K562 (cell line): Measurements from ENCODE around the gene NR2C2AP. TPM values are rescaled to one million over a fixed set of nuclear protein-coding genes. Genes with fewer than 3 reads are reported as not detected.
A peak's percentile ranks its signal among the peaks of the same experiment; 100 is the strongest.

Experiments used
- ATAC-seq: fragments of 200-7000 bp; cut with Tn5 transposase; 3 replicates; pipeline ENCODE4 v1.9.1; 2020; ENCODE audit warnings: moderate library complexity
- BruUV-seq: library from RNA; stranded (reverse); fragments of 400-500 nt; replicated peaks from 2 replicates; lab custom pipeline; 2021; lab: Mats Ljungman, UMichigan
- CTCF ChIA-PET: fragments of 300-600 bp; formaldehyde crosslinking; extraction: SDS; loops from one replicate; lab custom pipeline; 2021; ENCODE audit warnings: low intra/inter-chr PET ratio; lab: Yijun Ruan, JAX
- POLR2A ChIA-PET: fragments of 300-600, 350-650 bp; sonication (Branson Sonifier 250); formaldehyde crosslinking; extraction: SDS; loops from one replicate; lab custom pipeline; 2021; ENCODE audit warnings: antibody characterized with exemption, inconsistent platforms; lab: Yijun Ruan, JAX
- DNase-seq, 4 experiments: peaks; one replicate each; pipeline versions ENCODE4 v3.0.0 to v3.0.0-alpha.2; 2011 to 2018; ENCODE audit warnings: low spot score in 3 of 4, mixed read lengths in 3 of 4; ENCODE audit errors: extremely low read depth in 1 of 4
- FAIRE-seq: peaks from 2 replicates; lab custom pipeline; 2011; peaks lifted over from hg19 to GRCh38; lab: Jason Lieb, UNC
- H2AFZ ChIP-seq: 2 replicates; pipeline ENCODE4 v1.6.0; 2011; ENCODE audit warnings: low read depth, low read length, control low read depth, inconsistent platforms
- H3K27ac ChIP-seq: fragments of 200-600 bp; 3 replicates; pipeline ENCODE4 v1.8.0; 2011; ENCODE audit warnings: low read depth, mild to moderate bottlenecking, control low read depth, inconsistent platforms, low read length, moderate library complexity, mixed read lengths; ENCODE audit errors: extremely low read depth
- H3K27me3 ChIP-seq, 2 experiments: fragments of 300-600 bp in 1 of 2; 2 replicates in 1 of 2; 3 replicates in 1 of 2; pipeline versions ENCODE4 v1.6.0 to v1.8.0; 2011; ENCODE audit warnings: inconsistent platforms in 2 of 2, low read length in 2 of 2, mild to moderate bottlenecking in 1 of 2, mixed read lengths in 1 of 2, moderate library complexity in 1 of 2; ENCODE audit not compliant: control insufficient read depth in 2 of 2, insufficient read depth in 2 of 2
- H3K36me3 ChIP-seq: fragments of 300-600 bp; 3 replicates; pipeline ENCODE4 v1.8.0; 2011; ENCODE audit warnings: mild to moderate bottlenecking, low read length, inconsistent platforms; ENCODE audit not compliant: control insufficient read depth, insufficient read depth
- H3K4me1 ChIP-seq, 2 experiments: fragments of 200-600 bp in 1 of 2; replicated peaks in 1 of 2; 2 replicates in 1 of 2; 3 replicates in 1 of 2; pipeline versions ENCODE4 v1.5.1 to v1.8.0; 2011; ENCODE audit warnings: inconsistent platforms in 2 of 2, low read length in 2 of 2, mild to moderate bottlenecking in 1 of 2, mixed read lengths in 1 of 2, moderate library complexity in 1 of 2; ENCODE audit not compliant: control insufficient read depth in 2 of 2, insufficient read depth in 2 of 2
- H3K4me2 ChIP-seq: 2 replicates; pipeline ENCODE4 v1.6.1; 2011; ENCODE audit warnings: low read length, control low read depth, inconsistent platforms, mixed read lengths; ENCODE audit not compliant: insufficient read depth
- H3K4me3 ChIP-seq: fragments of 200-600 bp; sonication (generic), shearing (Covaris generic); 2 replicates; pipeline ENCODE4 v1.5.1; 2016; ENCODE audit warnings: control low read depth, inconsistent platforms
- H3K79me2 ChIP-seq: fragments of 200-600 bp; 3 replicates; pipeline ENCODE4 v1.8.0; 2011; ENCODE audit warnings: low read length, inconsistent platforms; ENCODE audit not compliant: control insufficient read depth, insufficient read depth
- H3K9ac ChIP-seq, 2 experiments: 2 replicates each; pipeline versions ENCODE4 v1.6.0 to v1.6.1; 2011; ENCODE audit warnings: low read depth in 2 of 2, low read length in 2 of 2, control low read depth in 1 of 2, inconsistent platforms in 1 of 2, mild to moderate bottlenecking in 1 of 2, mixed read lengths in 1 of 2; ENCODE audit not compliant: insufficient read depth in 1 of 2
- H3K9me1 ChIP-seq: one replicate; pipeline ENCODE4 v1.6.0; 2011; ENCODE audit warnings: inconsistent platforms, mild to moderate bottlenecking, low read length, moderate library complexity; ENCODE audit not compliant: control insufficient read depth, insufficient read depth
- H3K9me3 ChIP-seq: replicated peaks from 2 replicates; pipeline ENCODE4 v1.5.1; 2011; ENCODE audit warnings: low read depth, low read length, inconsistent platforms; ENCODE audit not compliant: control insufficient read depth, insufficient read depth
- H4K20me1 ChIP-seq: replicated peaks from 2 replicates; pipeline ENCODE4 v1.6.1; 2011; ENCODE audit warnings: low read length, inconsistent platforms, mixed read lengths; ENCODE audit not compliant: control insufficient read depth, insufficient read depth
- FOXA1 ChIP-seq: fragments of 450-650 bp; IDR thresholded peaks from 2 replicates; pipeline ENCODE4 v1.6.1; 2016; ENCODE audit warnings: mild to moderate bottlenecking, borderline replicate concordance
- FOXJ3 ChIP-seq: sonication (generic); formaldehyde crosslinking; IDR thresholded peaks from 2 replicates; pipeline ENCODE4 v1.4.0; 2020; ENCODE audit warnings: mild to moderate bottlenecking, missing genetic modification reagents
- MXI1 ChIP-seq: IDR thresholded peaks from 2 replicates; pipeline ENCODE4 v1.6.1; 2011; ENCODE audit warnings: low read depth, mild to moderate bottlenecking, improper control_type of control experiment, low read length
- POLR2G ChIP-seq: fragments of 200-400 bp; formaldehyde crosslinking; IDR thresholded peaks from 2 replicates; pipeline ENCODE4 v1.6.1; 2017; ENCODE audit warnings: low read depth, mild to moderate bottlenecking, antibody characterized with exemption, low read length, moderate library complexity
- SMARCE1 ChIP-seq: fragments of 450-650 bp; IDR thresholded peaks from 2 replicates; pipeline ENCODE4 v1.7.1; 2016; ENCODE audit warnings: mild to moderate bottlenecking
- ZNF146 ChIP-seq: IDR thresholded peaks from one replicate; pipeline ENCODE4 v1.6.1; 2018; ENCODE audit warnings: missing compliant biosample characterization; ENCODE audit not compliant: unreplicated experiment
- ZNF764 ChIP-seq: fragments of 250-450 bp; sonication (Bioruptor Pico); IDR thresholded peaks from 2 replicates; pipeline ENCODE4 v1.4.0; 2020; ENCODE audit warnings: low read depth, mild to moderate bottlenecking, moderate library complexity
- WGBS: fragments of 100-300 bp; shearing (Covaris generic); methylation state at CpG from one replicate; pipeline ENCODE4 v1.1.6; 2016; ENCODE audit warnings: low coverage, mixed read lengths; ENCODE audit not compliant: insufficient coverage; ENCODE audit errors: missing lambda C conversion rate; 5-methylcytosine and 5-hydroxymethylcytosine counted together
- in situ Hi-C: fragments of 300-500 bp; cut with MboI; formaldehyde crosslinking; loops from 4 replicates; pipeline ENCODE4 v1.15.0; 2018; ENCODE audit warnings: inconsistent platforms, mixed read lengths
- intact Hi-C: fragments of 100-400 bp; cut with micrococcal nuclease; formaldehyde crosslinking; loops from 2 replicates; pipeline ENCODE4 v1.14.2; 2022
- polyA plus RNA-seq, 8 experiments: library from polyadenylated mRNA; depleted of rRNA in 4 of 8; stranded (reverse) in 5 of 8; unstranded in 3 of 8; fragments of >200 nt; fragmentation: Nextera tagmentation in 2 of 8; fragmentation: Illumina TruSeq in 1 of 8; extraction: Ambion mirVana in 2 of 8; extraction: Trizol in 1 of 8; gene quantifications; 2 replicates each; pipeline versions ENCODE4 v1.2.1 to v1.2.3, GENCODE V29; 2011 to 2014; ENCODE audit warnings: inconsistent platforms in 1 of 8, missing spikeins in 1 of 8
- total RNA-seq, 7 experiments: library from RNA; depleted of rRNA in 6 of 7; stranded (reverse); fragments of >200 nt in 6 of 7; fragmentation: Illumina TruSeq in 2 of 7; extraction: Trizol in 2 of 7; gene quantifications; 2 replicates each; pipeline versions ENCODE4 v1.2.1 to v1.2.3, GENCODE V29; 2011 to 2021; ENCODE audit warnings: low replicate concordance in 1 of 7
- TF ChIP-seq, protein P1 (sequence below): sonication (generic); formaldehyde crosslinking; IDR thresholded peaks from 2 replicates; pipeline ENCODE4 v1.8.0; 2022; ENCODE audit warnings: mild to moderate bottlenecking, missing genetic modification reagents
- TF ChIP-seq, protein P2 (sequence below): fragments of 150-350 bp; conservative IDR thresholded peaks from 2 replicates; pipeline ENCODE4 v1.6.1; 2014; ENCODE audit warnings: low read length
- TF ChIP-seq, protein P3 (sequence below): fragments of 450-650 bp; conservative IDR thresholded peaks from 2 replicates; pipeline ENCODE4 v1.6.1; 2016; ENCODE audit warnings: missing genetic modification characterization, low read depth, mild to moderate bottlenecking, missing compliant biosample characterization, moderate library complexity
- TF ChIP-seq, protein P4 (sequence below), 2 experiments: IDR thresholded peaks in 1 of 2; conservative IDR thresholded peaks in 1 of 2; 2 replicates each; pipeline ENCODE4 v1.6.1; 2016; ENCODE audit warnings: low read depth in 2 of 2, mild to moderate bottlenecking in 1 of 2, missing compliant biosample characterization in 1 of 2, missing genetic modification characterization in 1 of 2, moderate library complexity in 1 of 2

The NR2C2AP gene
- total and polyA plus RNA-seq, 9 of the 15 experiments (the other 6 are each of a cell fraction or from before 2014, with no cell fraction given): 23.7 to 77.4 (median 32.4) TPM

DNA sequence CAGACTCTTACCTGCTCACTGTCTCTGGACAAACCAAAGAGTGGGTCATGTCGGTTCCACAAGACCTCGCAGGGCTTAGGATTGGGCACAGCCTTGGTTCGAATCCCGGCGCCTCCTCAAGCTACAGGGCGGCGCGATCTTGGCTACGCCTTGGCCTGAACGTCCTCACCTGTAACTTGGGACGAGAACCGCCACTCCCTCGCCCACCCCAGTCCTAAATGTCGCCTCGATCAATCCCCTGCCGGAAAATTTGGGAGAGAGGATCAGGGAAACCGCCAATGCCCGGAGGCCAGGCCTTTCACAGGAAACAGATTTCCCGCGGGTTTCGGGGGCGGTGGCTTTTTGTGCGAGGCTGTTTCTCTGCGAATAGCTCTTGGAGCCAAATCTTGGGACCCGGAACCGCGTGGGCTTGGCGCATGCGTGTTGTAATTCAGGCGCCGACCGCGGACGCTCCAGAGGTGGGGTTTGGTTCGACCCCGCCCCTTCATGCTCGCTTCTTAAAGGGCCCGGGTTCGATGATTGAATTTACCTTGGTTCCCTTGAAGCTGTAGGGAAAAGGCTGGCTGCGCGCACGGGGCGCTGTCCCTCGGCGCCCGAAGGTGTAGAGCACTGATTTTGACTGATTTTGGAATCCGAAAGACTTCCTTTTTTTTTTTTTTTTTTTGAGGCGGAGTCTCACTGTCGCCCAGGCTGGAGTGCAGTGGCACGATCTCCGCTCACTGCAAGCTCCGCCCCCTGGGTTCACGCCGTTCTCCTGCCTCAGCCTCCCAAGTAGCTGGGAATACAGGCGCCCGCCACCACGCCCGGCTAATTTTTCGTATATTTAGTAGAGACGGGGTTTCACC is at the start of gene NR2C2AP (continued):
- TF ChIP-seq MXI1: peak; percentile 75; the same call in 1 of the 2 replicates
- 0 out of 2 replicates have a peak, but pooled peaks have one; percentile 53 for TF ChIP-seq ZNF764 (CRISPR knock-in tag)
- TF ChIP-seq, protein P1, sequence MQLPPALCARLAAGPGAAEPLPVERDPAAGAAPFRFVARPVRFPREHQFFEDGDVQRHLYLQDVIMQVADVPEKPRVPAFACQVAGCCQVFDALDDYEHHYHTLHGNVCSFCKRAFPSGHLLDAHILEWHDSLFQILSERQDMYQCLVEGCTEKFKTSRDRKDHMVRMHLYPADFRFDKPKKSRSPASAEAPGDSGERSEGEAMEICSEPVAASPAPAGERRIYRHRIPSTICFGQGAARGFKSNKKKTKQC (CRISPR knock-in tag): 0 out of 2 replicates have a peak, but pooled peaks have one; percentile 45

DNA sequence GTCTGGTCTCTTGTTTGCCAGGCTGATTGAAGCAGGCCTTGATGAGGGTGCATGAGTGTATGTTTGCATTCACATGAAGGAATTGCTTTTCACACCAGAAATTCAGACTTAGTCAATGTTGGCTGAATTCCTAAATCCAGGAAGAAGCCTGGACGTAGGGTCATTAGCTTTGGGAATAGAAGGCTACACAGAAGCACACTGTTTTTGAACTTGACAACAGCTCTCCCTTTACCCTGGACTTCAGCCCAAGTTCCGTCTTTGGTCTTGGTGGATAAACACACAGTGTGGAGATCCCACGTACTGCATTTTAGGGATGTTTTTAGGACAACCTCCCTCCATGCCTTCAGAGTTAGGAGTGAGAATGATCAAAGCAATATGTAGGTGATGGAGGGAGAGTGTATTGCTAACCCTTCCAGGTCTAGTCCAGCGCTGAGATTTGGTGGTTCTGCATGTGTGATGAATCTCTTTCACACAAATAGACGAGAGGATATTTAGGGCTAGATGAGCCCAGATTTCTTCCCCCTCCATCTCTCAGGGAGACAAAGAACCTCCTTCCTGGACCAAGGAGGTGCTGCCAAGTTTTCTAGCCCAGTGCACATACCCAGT is 47.1 kb upstream of the NR2C2AP start:
- Histone ChIP-seq H3K4me2 (no peak overlapping the region), H3K4me3 (no peak overlapping the region), H3K4me1 (no peaks in the 10 kb centered on the region), H3K27ac (no peak overlapping the region), H3K36me3 (no peaks in the 10 kb centered on the region), H3K79me2 (no peaks in the 10 kb centered on the region), H3K9me3 (no peaks in the 10 kb centered on the region), H4K20me1 (no peaks in the 10 kb centered on the region), H3K27me3 (peaks cover 43 to 75% of the 10 kb centered on the region in 2 experiments), H3K9ac (no peak overlapping the region), H3K9me1 (no peaks in the 10 kb centered on the region), H2AFZ (no peak overlapping the region)
- ChIA-PET POLR2A (interaction anchor here (1.0 to 1.2 kb wide), 2 partner anchors 22 to 25 kb away, joined by 4 to 6 read pairs; no protein-coding TSS in a partner anchor), CTCF (no interaction called here)
- no peak for FAIRE-seq
- DNase-seq: no peak
- BruUV-seq: no TSS peak
- in situ Hi-C loops: no loop called here
- WGBS: 0% methylated on average over 5 of the region's 5 CpGs
- intact Hi-C loops: no loop called here
- ATAC-seq: no peak
- TF ChIP-seq POLR2G (no peak), FOXJ3 (no peak), FOXA1 (no peak), ZNF146 (CRISPR knock-in tag) (no peak), SMARCE1 (no peak)
- TF ChIP-seq, protein P2, sequence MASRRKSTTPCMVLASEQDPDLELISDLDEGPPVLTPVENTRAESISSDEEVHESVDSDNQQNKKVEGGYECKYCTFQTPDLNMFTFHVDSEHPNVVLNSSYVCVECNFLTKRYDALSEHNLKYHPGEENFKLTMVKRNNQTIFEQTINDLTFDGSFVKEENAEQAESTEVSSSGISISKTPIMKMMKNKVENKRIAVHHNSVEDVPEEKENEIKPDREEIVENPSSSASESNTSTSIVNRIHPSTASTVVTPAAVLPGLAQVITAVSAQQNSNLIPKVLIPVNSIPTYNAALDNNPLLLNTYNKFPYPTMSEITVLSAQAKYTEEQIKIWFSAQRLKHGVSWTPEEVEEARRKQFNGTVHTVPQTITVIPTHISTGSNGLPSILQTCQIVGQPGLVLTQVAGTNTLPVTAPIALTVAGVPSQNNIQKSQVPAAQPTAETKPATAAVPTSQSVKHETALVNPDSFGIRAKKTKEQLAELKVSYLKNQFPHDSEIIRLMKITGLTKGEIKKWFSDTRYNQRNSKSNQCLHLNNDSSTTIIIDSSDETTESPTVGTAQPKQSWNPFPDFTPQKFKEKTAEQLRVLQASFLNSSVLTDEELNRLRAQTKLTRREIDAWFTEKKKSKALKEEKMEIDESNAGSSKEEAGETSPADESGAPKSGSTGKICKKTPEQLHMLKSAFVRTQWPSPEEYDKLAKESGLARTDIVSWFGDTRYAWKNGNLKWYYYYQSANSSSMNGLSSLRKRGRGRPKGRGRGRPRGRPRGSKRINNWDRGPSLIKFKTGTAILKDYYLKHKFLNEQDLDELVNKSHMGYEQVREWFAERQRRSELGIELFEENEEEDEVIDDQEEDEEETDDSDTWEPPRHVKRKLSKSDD: no peak
- TF ChIP-seq, protein P3, sequence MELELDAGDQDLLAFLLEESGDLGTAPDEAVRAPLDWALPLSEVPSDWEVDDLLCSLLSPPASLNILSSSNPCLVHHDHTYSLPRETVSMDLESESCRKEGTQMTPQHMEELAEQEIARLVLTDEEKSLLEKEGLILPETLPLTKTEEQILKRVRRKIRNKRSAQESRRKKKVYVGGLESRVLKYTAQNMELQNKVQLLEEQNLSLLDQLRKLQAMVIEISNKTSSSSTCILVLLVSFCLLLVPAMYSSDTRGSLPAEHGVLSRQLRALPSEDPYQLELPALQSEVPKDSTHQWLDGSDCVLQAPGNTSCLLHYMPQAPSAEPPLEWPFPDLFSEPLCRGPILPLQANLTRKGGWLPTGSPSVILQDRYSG (tag): no peak
- TF ChIP-seq, protein P4, sequence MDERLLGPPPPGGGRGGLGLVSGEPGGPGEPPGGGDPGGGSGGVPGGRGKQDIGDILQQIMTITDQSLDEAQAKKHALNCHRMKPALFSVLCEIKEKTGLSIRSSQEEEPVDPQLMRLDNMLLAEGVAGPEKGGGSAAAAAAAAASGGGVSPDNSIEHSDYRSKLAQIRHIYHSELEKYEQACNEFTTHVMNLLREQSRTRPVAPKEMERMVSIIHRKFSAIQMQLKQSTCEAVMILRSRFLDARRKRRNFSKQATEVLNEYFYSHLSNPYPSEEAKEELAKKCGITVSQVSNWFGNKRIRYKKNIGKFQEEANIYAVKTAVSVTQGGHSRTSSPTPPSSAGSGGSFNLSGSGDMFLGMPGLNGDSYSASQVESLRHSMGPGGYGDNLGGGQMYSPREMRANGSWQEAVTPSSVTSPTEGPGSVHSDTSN (CRISPR knock-in tag; IDR thresholded peaks at IDR 0.05; ENCODE audit: low read depth): no peak
- TF ChIP-seq, protein P4 (tag; conservative IDR thresholded peaks at IDR 0.05; ENCODE audit: low read depth): no peak
